RWPE2 (cell line): ENCODE measurements around the gene PGAM4.
"Not testable (repeated sequence)": the region's sequence is repeated elsewhere in the genome, so short reads cannot be mapped to it uniquely, and the experiment has no call there.

ENCODE experiments used
- ATAC-seq: fragments of 200-7000 bp; cut with Tn5 transposase; 3 replicates; pipeline ENCODE4 v1.9.1; 2021; ENCODE audit warnings: low read depth
- DNase-seq: peaks from one replicate; pipeline ENCODE4 v3.0.0-alpha.2; 2020; ENCODE audit warnings: low spot score
- H3K27ac ChIP-seq: fragments of 450-650 bp; 2 replicates; pipeline ENCODE4 v1.5.1; 2017; ENCODE audit warnings: mild to moderate bottlenecking; ENCODE audit not compliant: poor library complexity, severe bottlenecking
- H3K27me3 ChIP-seq: fragments of 250-450 bp; sonication (Bioruptor Pico); 2 replicates; pipeline ENCODE4 v1.5.1; 2021; ENCODE audit warnings: mild to moderate bottlenecking, moderate library complexity; ENCODE audit not compliant: insufficient read depth, poor library complexity, severe bottlenecking
- H3K36me3 ChIP-seq: fragments of 250-450 bp; sonication (Bioruptor Pico); 2 replicates; pipeline ENCODE4 v1.5.1; 2020; ENCODE audit warnings: low read depth, mild to moderate bottlenecking, moderate library complexity
- H3K4me1 ChIP-seq: fragments of 250-450 bp; sonication (Bioruptor Pico); 2 replicates; pipeline ENCODE4 v1.5.1; 2021; ENCODE audit warnings: mild to moderate bottlenecking, moderate library complexity; ENCODE audit not compliant: insufficient read depth, poor library complexity, severe bottlenecking
- H3K4me3 ChIP-seq: fragments of 250-450 bp; sonication (Bioruptor Pico); 2 replicates; pipeline ENCODE4 v1.5.1; 2021; ENCODE audit warnings: mild to moderate bottlenecking, moderate library complexity; ENCODE audit not compliant: severe bottlenecking
- H3K9me3 ChIP-seq: fragments of 250-450 bp; sonication (Bioruptor Pico); 2 replicates; pipeline ENCODE4 v1.5.1; 2021; ENCODE audit warnings: mild to moderate bottlenecking, moderate library complexity; ENCODE audit not compliant: severe bottlenecking
- CTCF ChIP-seq: fragments of 450-650 bp; IDR thresholded peaks from one replicate; pipeline ENCODE4 v1.5.1; 2017; ENCODE audit warnings: mild to moderate bottlenecking, moderate library complexity; ENCODE audit not compliant: poor library complexity, severe bottlenecking

PGAM4 gene

GRCh38 chrX:77946571-77946970 lies 22.9 kb downstream of the PGAM4 start:
- Histone ChIP-seq H3K27ac (no peak overlapping the region), H3K9me3 (no peaks in the 10 kb centered on the region), H3K27me3 (no peaks in the 10 kb centered on the region), H3K4me1 (no peaks in the 10 kb centered on the region), H3K36me3 (no peaks in the 10 kb centered on the region), H3K4me3 (no peak overlapping the region)
- no peak for ATAC-seq
- TF ChIP-seq CTCF: no peak
- no peak for DNase-seq

- no peak for TF ChIP-seq CTCF
- no peak for ATAC-seq
These were observed 23.4 kb downstream of the PGAM4 start for GRCh38 chrX:77945910-77946545.

GRCh38 chrX:77945031-77945430 lies 24.4 kb downstream of the PGAM4 start:
- not testable (repeated sequence) for DNase-seq, H3K27me3 ChIP-seq, H3K9me3 ChIP-seq, H3K36me3 ChIP-seq, ATAC-seq, H3K27ac ChIP-seq, H3K4me3 ChIP-seq, H3K4me1 ChIP-seq

More at GRCh38 chrX:77945910-77946545, 23.4 kb downstream of the PGAM4 start:
- Histone ChIP-seq H3K27me3 (no peaks in the 10 kb centered on the region), H3K9me3 (no peaks in the 10 kb centered on the region), H3K4me1 (no peaks in the 10 kb centered on the region), H3K4me3 (no peak overlapping the region), H3K36me3 (no peaks in the 10 kb centered on the region), H3K27ac (no peak overlapping the region)
- DNase-seq: no peak

GRCh38 chrX:77938083-77938680 lies 31.3 kb downstream of the PGAM4 start:
- ATAC-seq (no peak), DNase-seq (no peak)
- Histone ChIP-seq H3K9me3 (no peaks in the 10 kb centered on the region), H3K27me3 (no peaks in the 10 kb centered on the region), H3K4me1 (peaks cover 5% of the 10 kb centered on the region), H3K27ac (no peak overlapping the region), H3K36me3 (no peaks in the 10 kb centered on the region), H3K4me3 (no peak overlapping the region)
- TF ChIP-seq CTCF: no peak

- H3K27ac ChIP-seq: no peak overlapping the region
- peaks cover 5% of the 10 kb centered on the region for H3K4me1 ChIP-seq
- ATAC-seq (peak; percentile 58), DNase-seq (no peak)
- no peak overlapping the region for H3K4me3 ChIP-seq
- TF ChIP-seq CTCF: no peak
- no peaks in the 10 kb centered on the region for H3K36me3 ChIP-seq
- H3K27me3 ChIP-seq: no peaks in the 10 kb centered on the region
- H3K9me3 ChIP-seq: no peaks in the 10 kb centered on the region
These were observed 32.1 kb downstream of the PGAM4 start for GRCh38 chrX:77937291-77937690.
